Keratinocyte (primary cell): Measurements from ENCODE around the gene SCN2B. TPM values are rescaled to one million over a fixed set of nuclear protein-coding genes. Genes with fewer than 3 reads are reported as not detected.

Experiments
- DNase-seq: peaks from one replicate; pipeline ENCODE4 v3.0.0-alpha.2; 2011; ENCODE audit warnings: low read depth, missing footprints, low spot score
- FAIRE-seq: peaks from 2 replicates; lab custom pipeline; 2011; peaks lifted over from hg19 to GRCh38; lab: Jason Lieb, UNC
- H2AFZ ChIP-seq: 2 replicates; pipeline ENCODE4 v1.6.0; 2012; ENCODE audit warnings: low read length, control low read depth, inconsistent platforms; ENCODE audit not compliant: control insufficient read depth
- H3K27ac ChIP-seq: 2 replicates; pipeline ENCODE4 v1.5.1; 2011; ENCODE audit warnings: low read length; ENCODE audit not compliant: control insufficient read depth, insufficient read depth
- H3K27me3 ChIP-seq: 3 replicates; pipeline ENCODE4 v1.6.0; 2011; ENCODE audit warnings: low read length; ENCODE audit not compliant: control insufficient read depth, insufficient read depth; ENCODE audit errors: extremely low read depth
- H3K36me3 ChIP-seq, 2 experiments: 2 replicates in 1 of 2; 3 replicates in 1 of 2; pipeline ENCODE4 v1.5.1; 2011; ENCODE audit warnings: low read length in 2 of 2, mild to moderate bottlenecking in 1 of 2; ENCODE audit not compliant: control insufficient read depth in 2 of 2, insufficient read depth in 2 of 2; ENCODE audit errors: extremely low read depth in 1 of 2
- H3K4me1 ChIP-seq: 3 replicates; pipeline ENCODE4 v1.5.1; 2011; ENCODE audit warnings: low read length; ENCODE audit not compliant: control insufficient read depth, insufficient read depth; ENCODE audit errors: extremely low read depth
- H3K4me2 ChIP-seq: 3 replicates; pipeline ENCODE4 v1.6.0; 2011; ENCODE audit warnings: low read depth, low read length; ENCODE audit not compliant: control insufficient read depth, insufficient read depth; ENCODE audit errors: extremely low read depth
- H3K4me3 ChIP-seq, 3 experiments: fragments of 200-600 bp in 1 of 3; sonication (generic) in 1 of 3; 2 replicates in 2 of 3; 3 replicates in 1 of 3; pipeline ENCODE4 v1.5.1; 2011 to 2016; ENCODE audit warnings: low read length in 3 of 3, mild to moderate bottlenecking in 3 of 3, control low read depth in 2 of 3, inconsistent platforms in 1 of 3, low read depth in 1 of 3, mixed read lengths in 1 of 3, mixed run types in 1 of 3, moderate library complexity in 1 of 3; ENCODE audit not compliant: control insufficient read depth in 2 of 3, insufficient read depth in 2 of 3; ENCODE audit errors: extremely low read depth in 1 of 3
- H3K79me2 ChIP-seq: 2 replicates; pipeline ENCODE4 v1.6.0; 2012; ENCODE audit warnings: low read length; ENCODE audit not compliant: control insufficient read depth, insufficient read depth
- H3K9ac ChIP-seq: 3 replicates; pipeline ENCODE4 v1.6.0; 2011; ENCODE audit warnings: low read length; ENCODE audit not compliant: control insufficient read depth, insufficient read depth; ENCODE audit errors: extremely low read depth
- H3K9me1 ChIP-seq: 3 replicates; pipeline ENCODE4 v1.6.0; 2011; ENCODE audit warnings: low read length; ENCODE audit not compliant: control insufficient read depth, insufficient read depth; ENCODE audit errors: extremely low read depth
- H3K9me3 ChIP-seq: 2 replicates; pipeline ENCODE4 v1.5.1; 2012; ENCODE audit warnings: low read depth, low read length; ENCODE audit not compliant: control insufficient read depth
- H4K20me1 ChIP-seq: 3 replicates; pipeline ENCODE4 v1.6.0; 2011; ENCODE audit warnings: low read length; ENCODE audit not compliant: control insufficient read depth, insufficient read depth; ENCODE audit errors: extremely low read depth
- EZH2 ChIP-seq: IDR thresholded peaks from one replicate; pipeline ENCODE4 v1.6.1; 2012; ENCODE audit warnings: inconsistent platforms, mild to moderate bottlenecking, low read length, moderate library complexity
- dilution Hi-C: fragments of 300-500 bp; cut with MboI; formaldehyde crosslinking; loops from one replicate; pipeline ENCODE4 v1.7.0; 2020; ENCODE audit warnings: low sequenced_read_pairs; ENCODE audit not compliant: extremely low pct_ligation_motif_present
- polyA plus RNA-seq, 5 experiments: library from polyadenylated mRNA; depleted of rRNA in 3 of 5; stranded (reverse) in 3 of 5; stranded (forward) in 1 of 5; unstranded in 1 of 5; fragments of >200 nt; gene quantifications; 1 replicate in 1 of 5; 2 replicates in 3 of 5; 3 replicates in 1 of 5; pipeline versions ENCODE4 v1.2.1 to v1.2.3, GENCODE V29; 2011 to 2012; ENCODE audit warnings: missing spikeins in 2 of 5, low read depth in 1 of 5, low replicate concordance in 1 of 5
- TF ChIP-seq, protein P1 (sequence below), 3 experiments: IDR thresholded peaks in 1 of 3; conservative IDR thresholded peaks in 1 of 3; optimal IDR thresholded peaks in 1 of 3; 2 replicates in 2 of 3; 3 replicates in 1 of 3; pipeline versions ENCODE3 to v1.5.1; 2011; ENCODE audit warnings: low read length in 3 of 3, mild to moderate bottlenecking in 3 of 3, moderate library complexity in 2 of 3, control low read depth in 1 of 3, inconsistent platforms in 1 of 3; ENCODE audit not compliant: insufficient read depth in 2 of 3; ENCODE audit errors: extremely low read depth in 1 of 3

The SCN2B gene
- polyA plus RNA-seq, 1 donor (not counting 4 experiments of a cell fraction or from before 2014, with no cell fraction given), result 0.56 TPM

DNA sequence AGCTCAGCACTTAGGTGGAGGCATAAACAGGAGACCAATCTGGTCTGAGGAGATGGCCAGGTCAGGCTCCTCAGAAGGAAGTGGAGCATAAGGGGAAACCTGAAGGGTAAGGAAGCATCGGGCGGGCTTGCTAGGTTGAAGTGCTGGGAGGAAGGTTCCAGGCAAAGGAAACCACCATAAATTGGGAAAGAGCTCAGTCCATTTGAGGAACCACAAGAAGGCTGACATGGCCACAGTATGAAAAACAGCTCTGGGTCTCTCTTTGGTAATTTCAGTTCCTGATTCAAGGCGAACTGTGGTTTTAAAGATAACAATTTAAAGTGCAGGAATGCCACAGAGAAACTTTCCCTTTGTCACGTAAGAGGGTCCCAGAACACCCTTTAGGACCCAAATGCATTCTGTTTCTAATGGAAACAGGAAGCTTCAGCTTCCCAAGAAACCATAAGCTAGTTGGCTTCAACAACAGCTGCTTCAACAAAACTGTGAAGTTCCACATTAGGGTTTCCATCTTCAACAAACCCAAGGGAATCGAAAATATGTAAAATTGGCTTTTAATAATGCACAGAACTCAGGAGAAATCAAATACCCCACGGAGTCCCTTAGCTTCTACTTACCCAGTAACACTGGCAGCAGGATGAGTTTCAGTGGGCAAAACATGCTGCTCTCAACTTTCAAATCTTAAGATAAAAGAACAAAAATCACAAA, 37.9 kb upstream of the SCN2B start:
- H3K27me3 ChIP-seq, result peaks cover 7% of the 10 kb centered on the region
- TF ChIP-seq, protein P1, sequence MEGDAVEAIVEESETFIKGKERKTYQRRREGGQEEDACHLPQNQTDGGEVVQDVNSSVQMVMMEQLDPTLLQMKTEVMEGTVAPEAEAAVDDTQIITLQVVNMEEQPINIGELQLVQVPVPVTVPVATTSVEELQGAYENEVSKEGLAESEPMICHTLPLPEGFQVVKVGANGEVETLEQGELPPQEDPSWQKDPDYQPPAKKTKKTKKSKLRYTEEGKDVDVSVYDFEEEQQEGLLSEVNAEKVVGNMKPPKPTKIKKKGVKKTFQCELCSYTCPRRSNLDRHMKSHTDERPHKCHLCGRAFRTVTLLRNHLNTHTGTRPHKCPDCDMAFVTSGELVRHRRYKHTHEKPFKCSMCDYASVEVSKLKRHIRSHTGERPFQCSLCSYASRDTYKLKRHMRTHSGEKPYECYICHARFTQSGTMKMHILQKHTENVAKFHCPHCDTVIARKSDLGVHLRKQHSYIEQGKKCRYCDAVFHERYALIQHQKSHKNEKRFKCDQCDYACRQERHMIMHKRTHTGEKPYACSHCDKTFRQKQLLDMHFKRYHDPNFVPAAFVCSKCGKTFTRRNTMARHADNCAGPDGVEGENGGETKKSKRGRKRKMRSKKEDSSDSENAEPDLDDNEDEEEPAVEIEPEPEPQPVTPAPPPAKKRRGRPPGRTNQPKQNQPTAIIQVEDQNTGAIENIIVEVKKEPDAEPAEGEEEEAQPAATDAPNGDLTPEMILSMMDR (optimal IDR thresholded peaks at IDR 0.05 in 1 of 3, IDR thresholded peaks at IDR 0.05 in 1 of 3, conservative IDR thresholded peaks at IDR 0.05 in 1 of 3; ENCODE audit: extremely low read depth in 1 of 3, insufficient read depth in 2 of 3, low read length in 3 of 3), result no peak
- TF ChIP-seq EZH2, result no peak
- no peaks in the 10 kb centered on the region for H4K20me1 ChIP-seq
- no peaks in the 10 kb centered on the region for H3K36me3 ChIP-seq
- H2AFZ ChIP-seq, result no peak overlapping the region
- no peak overlapping the region for H3K4me3 ChIP-seq
- no peak for DNase-seq
- H3K4me2 ChIP-seq, result no peak overlapping the region
- dilution Hi-C loops, result no loop called here
- H3K27ac ChIP-seq, result no peak overlapping the region
- no peak overlapping the region for H3K9ac ChIP-seq
- no peaks in the 10 kb centered on the region for H3K9me1 ChIP-seq
- H3K79me2 ChIP-seq, result no peaks in the 10 kb centered on the region
- H3K4me1 ChIP-seq, result no peaks in the 10 kb centered on the region
- FAIRE-seq, result no peak
- H3K9me3 ChIP-seq, result no peaks in the 10 kb centered on the region

DNA sequence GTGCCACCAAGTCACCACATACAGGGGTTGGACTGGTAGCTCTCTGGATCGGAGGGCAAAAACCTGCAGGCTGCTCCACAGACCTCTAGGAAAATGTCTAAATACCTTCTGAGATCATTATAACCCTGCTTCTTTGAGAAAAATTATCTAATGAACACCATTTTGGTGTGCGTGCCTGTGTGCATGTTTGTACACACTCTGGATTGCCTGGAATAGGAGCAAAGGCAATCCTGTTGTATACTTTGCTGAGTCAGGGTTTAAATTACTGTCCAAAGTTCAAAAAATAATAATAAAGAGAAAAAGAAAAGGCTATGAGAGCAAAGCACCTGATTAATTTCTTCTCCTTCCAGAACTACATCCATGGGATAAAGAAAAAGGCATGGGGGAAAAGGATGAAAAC, 37.3 kb upstream of the SCN2B start:
- dilution Hi-C loops, result no loop called here
- Histone ChIP-seq H2AFZ (no peak overlapping the region), H3K9ac (no peak overlapping the region), H3K27ac (no peak overlapping the region), H3K9me1 (no peaks in the 10 kb centered on the region), H3K27me3 (peaks cover 7% of the 10 kb centered on the region), H3K79me2 (no peaks in the 10 kb centered on the region), H3K9me3 (no peaks in the 10 kb centered on the region), H3K36me3 (no peaks in the 10 kb centered on the region), H3K4me3 (no peak overlapping the region), H3K4me2 (no peak overlapping the region), H4K20me1 (no peaks in the 10 kb centered on the region), H3K4me1 (no peaks in the 10 kb centered on the region)
- FAIRE-seq (no peak), DNase-seq (no peak)
- TF ChIP-seq, protein P1 (optimal IDR thresholded peaks at IDR 0.05 in 1 of 3, IDR thresholded peaks at IDR 0.05 in 1 of 3, conservative IDR thresholded peaks at IDR 0.05 in 1 of 3; ENCODE audit: extremely low read depth in 1 of 3, insufficient read depth in 2 of 3, low read length in 3 of 3), result no peak
- TF ChIP-seq EZH2, result no peak
